GM23248 (cell line): Measurements from ENCODE around the gene KDM1B.

Experiments
- EZH2 ChIP-seq: fragments of 200-600 bp; sonication (generic); IDR thresholded peaks from 2 replicates; pipeline ENCODE4 v1.6.1; 2018; ENCODE audit warnings: antibody characterized with exemption, mild to moderate bottlenecking; ENCODE audit not compliant: insufficient read depth, poor library complexity, severe bottlenecking
- EZH2phosphoT487 ChIP-seq: fragments of 200-600 bp; sonication (generic); IDR thresholded peaks from 2 replicates; pipeline ENCODE4 v1.6.1; 2018; ENCODE audit warnings: antibody characterized with exemption, moderate library complexity, mild to moderate bottlenecking, low read depth; ENCODE audit not compliant: insufficient read depth

GRCh38 chr6:18263418-18264218 lies 108.4 kb downstream of the KDM1B start:
- no peak for TF ChIP-seq EZH2
- no peak for TF ChIP-seq EZH2phosphoT487
